ENCODE measurements around the gene KBTBD4. TPM values are rescaled to one million over a fixed set of nuclear protein-coding genes. Genes with fewer than 3 reads are reported as not detected.

Gene KBTBD4
- total RNA-seq, 3 donors from 2014 or later (not counting 1 experiment from before 2014, with no cell fraction given), result 17.7 to 24.1 (median 20.9) TPM

GRCh38 chr11:47620836-47621378 lies 42.1 kb upstream of the KBTBD4 start:
- 100% methylated on average over 1 of the region's 2 CpGs for WGBS (ENCODE audit: insufficient coverage)
- ATAC-seq (no peak), DNase-seq (no peak)
- H3K36me3 ChIP-seq (ENCODE audit: control insufficient read depth, insufficient read depth, low read length), result peaks cover 44% of the 10 kb centered on the region
- intact Hi-C loops (cut with micrococcal nuclease), result no loop called here
- H3K27me3 ChIP-seq (ENCODE audit: control insufficient read depth, insufficient read depth, low read length), result no peaks in the 10 kb centered on the region
- Mint-ChIP-seq H3K4me1 (peaks cover 11 to 14% of the 10 kb centered on the region in 2 donors), H3K27me3 (ENCODE audit: low read depth in 2 of 2) (peaks cover 0 to 3% of the 10 kb centered on the region in 2 donors), H3K36me3 (peaks cover 16% of the 10 kb centered on the region), H3K27ac (no peak overlapping the region), H3K9me3 (no peaks in the 10 kb centered on the region), H3K4me3 (no peak overlapping the region)
- H3K9me3 ChIP-seq (ENCODE audit: control insufficient read depth, insufficient read depth, low read length), result no peaks in the 10 kb centered on the region
- peaks cover 12% of the 10 kb centered on the region for H3K4me1 ChIP-seq (ENCODE audit: control insufficient read depth, insufficient read depth, low read length)
- TF ChIP-seq, protein P1, sequence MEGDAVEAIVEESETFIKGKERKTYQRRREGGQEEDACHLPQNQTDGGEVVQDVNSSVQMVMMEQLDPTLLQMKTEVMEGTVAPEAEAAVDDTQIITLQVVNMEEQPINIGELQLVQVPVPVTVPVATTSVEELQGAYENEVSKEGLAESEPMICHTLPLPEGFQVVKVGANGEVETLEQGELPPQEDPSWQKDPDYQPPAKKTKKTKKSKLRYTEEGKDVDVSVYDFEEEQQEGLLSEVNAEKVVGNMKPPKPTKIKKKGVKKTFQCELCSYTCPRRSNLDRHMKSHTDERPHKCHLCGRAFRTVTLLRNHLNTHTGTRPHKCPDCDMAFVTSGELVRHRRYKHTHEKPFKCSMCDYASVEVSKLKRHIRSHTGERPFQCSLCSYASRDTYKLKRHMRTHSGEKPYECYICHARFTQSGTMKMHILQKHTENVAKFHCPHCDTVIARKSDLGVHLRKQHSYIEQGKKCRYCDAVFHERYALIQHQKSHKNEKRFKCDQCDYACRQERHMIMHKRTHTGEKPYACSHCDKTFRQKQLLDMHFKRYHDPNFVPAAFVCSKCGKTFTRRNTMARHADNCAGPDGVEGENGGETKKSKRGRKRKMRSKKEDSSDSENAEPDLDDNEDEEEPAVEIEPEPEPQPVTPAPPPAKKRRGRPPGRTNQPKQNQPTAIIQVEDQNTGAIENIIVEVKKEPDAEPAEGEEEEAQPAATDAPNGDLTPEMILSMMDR (IDR thresholded peaks at IDR 0.05), result no peak
- no peak overlapping the region for H3K27ac ChIP-seq (ENCODE audit: low read length)
- H3K4me3 ChIP-seq (ENCODE audit: low read length), result no peak overlapping the region

DNA sequence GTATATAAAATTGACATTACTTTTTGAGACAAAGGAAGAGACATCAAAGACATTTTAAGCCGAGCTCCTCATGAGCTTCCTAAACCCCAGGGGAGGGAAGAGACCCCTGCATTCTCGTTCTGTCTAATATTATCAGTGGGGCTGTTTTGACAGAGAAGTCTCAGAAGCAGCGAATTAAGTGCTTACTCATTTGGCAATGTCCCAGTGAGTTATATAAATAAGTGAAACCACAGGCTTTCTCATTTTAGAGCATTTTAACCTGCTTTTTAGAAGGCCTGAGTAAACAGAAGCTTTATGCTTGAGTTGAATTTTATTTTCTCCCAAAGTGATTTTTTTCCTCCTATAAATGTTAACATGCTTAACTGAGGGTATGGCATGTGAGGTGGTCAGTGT lies 38.6 kb upstream of the KBTBD4 start:
- intact Hi-C loops (cut with micrococcal nuclease), result no loop called here
- WGBS (ENCODE audit: insufficient coverage), result 61% methylated on average over 3 of the region's 3 CpGs
- H3K36me3 ChIP-seq (ENCODE audit: control insufficient read depth, insufficient read depth, low read length), result peaks cover 21% of the 10 kb centered on the region
- Mint-ChIP-seq H3K27me3 (ENCODE audit: low read depth in 2 of 2) (peaks cover 0 to 5% of the 10 kb centered on the region in 2 donors), H3K27ac (no peak overlapping the region), H3K9me3 (no peaks in the 10 kb centered on the region), H3K4me3 (no peak overlapping the region), H3K36me3 (peaks cover 9% of the 10 kb centered on the region), H3K4me1 (peaks cover 20 to 22% of the 10 kb centered on the region in 2 donors)
- H3K9me3 ChIP-seq (ENCODE audit: control insufficient read depth, insufficient read depth, low read length), result no peaks in the 10 kb centered on the region
- no peak overlapping the region for H3K4me3 ChIP-seq (ENCODE audit: low read length)
- TF ChIP-seq, protein P1 (IDR thresholded peaks at IDR 0.05), result no peak
- H3K27ac ChIP-seq (ENCODE audit: low read length), result no peak overlapping the region
- peaks cover 17% of the 10 kb centered on the region for H3K4me1 ChIP-seq (ENCODE audit: control insufficient read depth, insufficient read depth, low read length)
- H3K27me3 ChIP-seq (ENCODE audit: control insufficient read depth, insufficient read depth, low read length), result no peaks in the 10 kb centered on the region
- DNase-seq (no peak), ATAC-seq (no peak)

DNA sequence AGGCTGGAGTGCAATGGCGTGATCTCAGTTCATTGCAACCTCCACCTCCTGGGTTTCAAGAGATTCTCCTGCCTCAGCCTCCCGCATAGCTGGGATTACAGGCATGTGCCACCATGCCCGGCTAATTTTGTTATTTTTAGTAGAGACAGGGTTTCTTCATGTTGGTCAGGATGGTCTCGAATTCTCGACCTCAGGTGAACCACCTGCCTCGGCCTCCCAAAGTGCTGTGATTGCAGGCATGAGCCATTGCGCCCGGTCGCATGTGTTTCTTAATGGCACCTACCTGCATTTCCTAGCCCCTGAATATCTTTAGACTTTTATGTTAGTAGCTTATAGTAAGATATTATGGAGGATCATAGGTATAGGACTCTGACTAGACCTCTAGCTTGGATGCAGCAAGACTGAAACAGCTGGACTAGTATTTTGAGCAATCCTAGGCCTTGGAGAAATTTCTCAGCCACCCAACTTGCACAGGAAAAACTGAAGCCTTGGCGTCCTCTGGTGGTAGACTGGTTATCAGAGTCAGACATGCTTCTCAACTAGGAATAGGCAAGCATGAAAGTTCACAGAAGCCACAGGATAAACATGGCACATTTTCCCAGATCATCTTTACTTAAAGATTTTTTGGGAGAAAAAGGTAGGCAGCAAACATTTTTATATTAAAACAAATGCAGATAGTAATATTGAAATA lies 38.1 kb upstream of the KBTBD4 start:
- H3K4me3 Mint-ChIP-seq, result peak overlapping the region; percentile 81
- no peaks in the 10 kb centered on the region for H3K9me3 Mint-ChIP-seq
- peaks cover 0 to 5% of the 10 kb centered on the region in 2 donors for H3K27me3 Mint-ChIP-seq (ENCODE audit: low read depth in 2 of 2)
- Histone ChIP-seq H3K4me1 (ENCODE audit: control insufficient read depth, insufficient read depth, low read length) (peaks cover 19% of the 10 kb centered on the region), H3K36me3 (ENCODE audit: control insufficient read depth, insufficient read depth, low read length) (peaks cover 20% of the 10 kb centered on the region), H3K27ac (ENCODE audit: low read length) (no peak overlapping the region), H3K9me3 (ENCODE audit: control insufficient read depth, insufficient read depth, low read length) (no peaks in the 10 kb centered on the region), H3K4me3 (ENCODE audit: low read length) (no peak overlapping the region), H3K27me3 (ENCODE audit: control insufficient read depth, insufficient read depth, low read length) (no peaks in the 10 kb centered on the region)
- TF ChIP-seq, protein P1 (IDR thresholded peaks at IDR 0.05), result no peak
- 91% methylated on average over 10 of the region's 10 CpGs for WGBS (ENCODE audit: insufficient coverage)
- DNase-seq, result peak in 1 of 2 donors; percentile 35
- peaks cover 9% of the 10 kb centered on the region for H3K36me3 Mint-ChIP-seq
- peaks cover 20 to 22% of the 10 kb centered on the region in 2 donors for H3K4me1 Mint-ChIP-seq
- no peak overlapping the region for H3K27ac Mint-ChIP-seq
- ATAC-seq, result no peak
- intact Hi-C loops (cut with micrococcal nuclease), result no loop called here
